Endodermal cell (in vitro differentiated cells): ENCODE measurements around the gene AP1G2. TPM values are rescaled to one million over a fixed set of nuclear protein-coding genes. Genes with fewer than 3 reads are reported as not detected.

ENCODE experiments used
- DNase-seq: peaks from one replicate; pipeline ENCODE4 v3.0.0-alpha.2; 2017
- H3K27ac ChIP-seq: 2 replicates; pipeline ENCODE4 v1.5.1; 2013; ENCODE audit warnings: mild to moderate bottlenecking, low read depth, low read length, moderate library complexity
- H3K27me3 ChIP-seq: 2 replicates; pipeline ENCODE4 v1.6.1; 2013; ENCODE audit warnings: mild to moderate bottlenecking, low read length, moderate library complexity; ENCODE audit not compliant: insufficient read depth, control insufficient read depth, poor library complexity, severe bottlenecking
- H3K36me3 ChIP-seq: 2 replicates; pipeline ENCODE4 v1.7.0; 2013; ENCODE audit warnings: mild to moderate bottlenecking, low read length, moderate library complexity; ENCODE audit not compliant: control insufficient read depth, insufficient read depth
- H3K4me1 ChIP-seq: one replicate; pipeline ENCODE4 v1.7.0; 2013; ENCODE audit warnings: low read length; ENCODE audit not compliant: control insufficient read depth, insufficient read depth
- H3K4me3 ChIP-seq: 2 replicates; pipeline ENCODE4 v1.5.1; 2013; ENCODE audit warnings: mild to moderate bottlenecking, low read length, moderate library complexity
- H3K9ac ChIP-seq: 2 replicates; pipeline ENCODE4 v1.6.1; 2013; ENCODE audit warnings: mild to moderate bottlenecking, low read length, moderate library complexity; ENCODE audit not compliant: poor library complexity, severe bottlenecking; ENCODE audit errors: extremely low read depth
- H3K9me3 ChIP-seq: 2 replicates; pipeline ENCODE4 v1.6.1; 2013; ENCODE audit warnings: mild to moderate bottlenecking, low read length, moderate library complexity; ENCODE audit not compliant: control insufficient read depth
- H3K27ac Mint-ChIP-seq: 2 replicates; pipeline ENCODE4 v1.8.0; 2020; ENCODE audit warnings: mixed read lengths
- H3K27me3 Mint-ChIP-seq: 2 replicates; pipeline ENCODE4 v1.8.0; 2021; ENCODE audit warnings: mild to moderate bottlenecking, mixed read lengths; ENCODE audit not compliant: insufficient read depth
- H3K36me3 Mint-ChIP-seq: 2 replicates; pipeline ENCODE4 v1.8.0; 2020; ENCODE audit warnings: low read depth, mixed read lengths
- H3K4me1 Mint-ChIP-seq: 2 replicates; pipeline ENCODE4 v1.8.0; 2020; ENCODE audit warnings: mixed read lengths
- H3K4me3 Mint-ChIP-seq: 2 replicates; pipeline ENCODE4 v1.8.0; 2020; ENCODE audit warnings: mild to moderate bottlenecking, moderate library complexity, mixed read lengths
- H3K9me3 Mint-ChIP-seq: 2 replicates; pipeline ENCODE4 v1.8.0; 2020; ENCODE audit warnings: mild to moderate bottlenecking, mixed read lengths
- WGBS, 2 experiments: methylation state at CpG; one replicate each; pipeline versions ENCODE4 v1.1.5 to v1.1.7; 2013; ENCODE audit warnings: missing lambda C conversion rate in 2 of 2, mixed read lengths in 1 of 2; ENCODE audit not compliant: insufficient coverage in 1 of 2, insufficient read length in 1 of 2; 5-methylcytosine and 5-hydroxymethylcytosine counted together
- total RNA-seq, 2 donors: library from RNA; stranded (reverse); fragmentation: NEBNext Ultra II Directional in 1 of 2; extraction: Animal tissue kit (Norgen Biotek cat#: 25700) in 1 of 2; gene quantifications; 2 replicates in 1 of 2; 3 replicates in 1 of 2; pipeline ENCODE4 v1.2.1, GENCODE V29; 2021
- TF ChIP-seq, protein P1 (sequence below): fragments of 200-600 bp; sonication (generic); conservative IDR thresholded peaks from 2 replicates; pipeline ENCODE4 v1.5.0; 2021; ENCODE audit warnings: antibody characterized with exemption, mild to moderate bottlenecking

Gene AP1G2
- total RNA-seq, 2 donors from 2014 or later, result 203 to 209 TPM

DNA sequence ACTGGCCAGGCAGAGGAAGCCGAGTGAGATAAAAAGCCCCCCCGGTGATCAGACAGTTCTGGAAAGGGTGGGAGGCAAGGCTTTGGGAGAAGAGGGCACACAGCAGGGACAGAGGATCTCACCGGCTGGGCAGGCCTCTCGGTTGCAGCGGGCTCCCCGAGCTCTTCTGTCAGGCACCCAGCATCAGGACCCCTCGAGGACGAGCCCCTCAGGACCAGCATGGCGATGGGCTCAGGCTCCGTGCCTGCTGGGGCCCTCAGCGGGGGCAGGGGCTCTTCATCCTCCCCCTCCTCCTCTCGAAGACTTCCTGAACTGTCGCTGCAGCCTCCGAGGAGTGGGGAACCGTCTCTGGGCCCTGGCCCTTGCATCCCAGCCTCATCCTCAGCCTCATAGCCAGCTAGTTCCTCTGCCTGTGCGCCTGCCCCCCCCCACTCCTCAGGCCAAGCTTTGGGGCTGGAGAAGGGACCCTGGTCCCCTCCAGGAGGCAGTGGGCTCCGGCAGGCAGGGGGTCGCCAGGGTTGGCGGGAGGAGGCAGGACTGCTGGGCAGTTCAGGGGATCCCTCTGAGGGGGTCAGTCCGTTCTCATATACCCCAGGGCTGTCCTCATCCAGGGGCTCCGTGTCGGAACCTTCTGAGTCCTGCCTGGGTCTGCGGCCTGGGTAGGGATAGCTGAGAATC lies 3.4 kb upstream of the AP1G2 start:
- Mint-ChIP-seq H3K27ac (no peak overlapping the region), H3K27me3 (peaks cover 39% of the 10 kb centered on the region), H3K4me1 (peaks cover 33% of the 10 kb centered on the region), H3K9me3 (no peaks in the 10 kb centered on the region), H3K36me3 (peaks cover 2% of the 10 kb centered on the region), H3K4me3 (no peak overlapping the region)
- DNase-seq, result peak; percentile 34
- H3K27ac ChIP-seq, result no peak overlapping the region
- TF ChIP-seq, protein P1, sequence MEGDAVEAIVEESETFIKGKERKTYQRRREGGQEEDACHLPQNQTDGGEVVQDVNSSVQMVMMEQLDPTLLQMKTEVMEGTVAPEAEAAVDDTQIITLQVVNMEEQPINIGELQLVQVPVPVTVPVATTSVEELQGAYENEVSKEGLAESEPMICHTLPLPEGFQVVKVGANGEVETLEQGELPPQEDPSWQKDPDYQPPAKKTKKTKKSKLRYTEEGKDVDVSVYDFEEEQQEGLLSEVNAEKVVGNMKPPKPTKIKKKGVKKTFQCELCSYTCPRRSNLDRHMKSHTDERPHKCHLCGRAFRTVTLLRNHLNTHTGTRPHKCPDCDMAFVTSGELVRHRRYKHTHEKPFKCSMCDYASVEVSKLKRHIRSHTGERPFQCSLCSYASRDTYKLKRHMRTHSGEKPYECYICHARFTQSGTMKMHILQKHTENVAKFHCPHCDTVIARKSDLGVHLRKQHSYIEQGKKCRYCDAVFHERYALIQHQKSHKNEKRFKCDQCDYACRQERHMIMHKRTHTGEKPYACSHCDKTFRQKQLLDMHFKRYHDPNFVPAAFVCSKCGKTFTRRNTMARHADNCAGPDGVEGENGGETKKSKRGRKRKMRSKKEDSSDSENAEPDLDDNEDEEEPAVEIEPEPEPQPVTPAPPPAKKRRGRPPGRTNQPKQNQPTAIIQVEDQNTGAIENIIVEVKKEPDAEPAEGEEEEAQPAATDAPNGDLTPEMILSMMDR, result no peak
- WGBS, 2 experiments, result 90 to 98% methylated on average over 16 to 23 of the region's 23 CpGs
- H3K27me3 ChIP-seq, result peaks cover 13% of the 10 kb centered on the region
- no peak overlapping the region for H3K4me3 ChIP-seq
- no peaks in the 10 kb centered on the region for H3K9me3 ChIP-seq
- peaks cover 11% of the 10 kb centered on the region for H3K4me1 ChIP-seq
- no peak overlapping the region for H3K9ac ChIP-seq
- peaks cover 3% of the 10 kb centered on the region for H3K36me3 ChIP-seq

DNA sequence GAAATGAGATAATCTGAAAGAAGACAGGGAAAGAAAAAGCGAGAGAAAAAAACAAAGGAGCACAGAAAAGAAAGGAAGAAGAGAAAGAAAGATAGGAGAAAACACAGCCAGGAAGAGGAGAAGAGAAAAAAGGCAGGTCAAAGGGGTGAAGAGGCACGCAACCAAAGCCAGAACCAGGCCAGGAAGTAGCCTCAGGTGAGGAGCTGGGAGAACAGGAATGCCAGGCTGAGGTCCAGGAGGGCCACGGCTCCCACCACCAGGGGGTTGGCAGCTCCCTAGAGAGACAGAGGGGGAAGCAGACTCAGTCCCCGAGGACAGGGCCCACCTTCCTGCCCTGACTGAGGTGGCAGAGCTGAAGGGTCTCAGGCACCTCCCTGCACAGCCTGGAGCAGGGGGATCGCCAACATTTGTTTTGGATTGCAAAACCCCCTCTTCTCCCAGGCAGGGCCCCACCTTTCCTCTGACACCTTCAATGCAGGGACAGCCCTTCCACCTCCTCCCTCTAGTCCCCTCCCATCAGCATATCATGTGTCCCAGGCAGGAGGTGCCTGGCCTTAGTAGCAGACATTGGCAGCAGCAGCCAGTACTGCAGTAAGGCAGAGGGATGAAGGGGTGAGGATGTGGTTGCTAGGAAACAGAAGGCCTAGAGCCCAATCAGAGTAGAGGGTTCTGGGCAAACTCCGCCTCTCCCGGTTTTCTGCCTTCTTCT lies 2.0 kb upstream of the AP1G2 start:
- TF ChIP-seq, protein P1, result peak; percentile 45
- Mint-ChIP-seq H3K27me3 (peaks cover 27% of the 10 kb centered on the region), H3K27ac (no peak overlapping the region), H3K36me3 (peaks cover 16% of the 10 kb centered on the region), H3K4me3 (no peak overlapping the region), H3K9me3 (no peaks in the 10 kb centered on the region), H3K4me1 (peaks cover 33% of the 10 kb centered on the region)
- no peak overlapping the region for H3K4me3 ChIP-seq
- H3K4me1 ChIP-seq, result peaks cover 11% of the 10 kb centered on the region
- 81 to 85% methylated on average over 2 to 6 of the region's 7 CpGs for WGBS, 2 experiments
- H3K27ac ChIP-seq, result no peak overlapping the region
- no peaks in the 10 kb centered on the region for H3K9me3 ChIP-seq
- peak; percentile 84 for DNase-seq
- H3K27me3 ChIP-seq, result no peaks in the 10 kb centered on the region
- no peak overlapping the region for H3K9ac ChIP-seq
- H3K36me3 ChIP-seq, result peaks cover 16% of the 10 kb centered on the region

- no peaks in the 10 kb centered on the region for H3K9me3 ChIP-seq
- peak; percentile 85 for DNase-seq
- H3K27ac Mint-ChIP-seq, result peak overlapping the region; percentile 36
- H3K4me3 Mint-ChIP-seq, result peak overlapping the region; percentile 98
- H3K9ac ChIP-seq, result no peak overlapping the region
- peaks cover 33% of the 10 kb centered on the region for H3K4me1 Mint-ChIP-seq
- H3K36me3 Mint-ChIP-seq, result peaks cover 22% of the 10 kb centered on the region
- H3K9me3 Mint-ChIP-seq, result no peaks in the 10 kb centered on the region
- H3K4me1 ChIP-seq, result peaks cover 11% of the 10 kb centered on the region
- H3K27ac ChIP-seq, result no peak overlapping the region
- TF ChIP-seq, protein P1, result peak; percentile 78
- H3K4me3 ChIP-seq, result no peak overlapping the region
- 39% methylated on average over 6 of the region's 6 CpGs; no CpG with 5 or more reads in 1 of the 2 experiments for WGBS, 2 experiments
- H3K27me3 ChIP-seq, result no peaks in the 10 kb centered on the region
- H3K36me3 ChIP-seq, result peaks cover 23% of the 10 kb centered on the region
- peaks cover 22% of the 10 kb centered on the region for H3K27me3 Mint-ChIP-seq
These were observed 1.2 kb upstream of the AP1G2 start for GRCh38 chr14:23568600-23569331.
